HG03439 (cell line): Measurements from ENCODE around the gene UBTFL1.
"Not testable (repeated sequence)": the region's sequence is repeated elsewhere in the genome, so short reads cannot be mapped to it uniquely, and the experiment has no call there.

Experiments used
- ATAC-seq: cut with Tn5 transposase; IDR thresholded peaks from one replicate; pipeline ENCODE4 v1.9.1; 2021; ENCODE audit warnings: mild to moderate bottlenecking, moderate library complexity; ENCODE audit not compliant: unreplicated experiment

UBTFL1 gene, protein sequence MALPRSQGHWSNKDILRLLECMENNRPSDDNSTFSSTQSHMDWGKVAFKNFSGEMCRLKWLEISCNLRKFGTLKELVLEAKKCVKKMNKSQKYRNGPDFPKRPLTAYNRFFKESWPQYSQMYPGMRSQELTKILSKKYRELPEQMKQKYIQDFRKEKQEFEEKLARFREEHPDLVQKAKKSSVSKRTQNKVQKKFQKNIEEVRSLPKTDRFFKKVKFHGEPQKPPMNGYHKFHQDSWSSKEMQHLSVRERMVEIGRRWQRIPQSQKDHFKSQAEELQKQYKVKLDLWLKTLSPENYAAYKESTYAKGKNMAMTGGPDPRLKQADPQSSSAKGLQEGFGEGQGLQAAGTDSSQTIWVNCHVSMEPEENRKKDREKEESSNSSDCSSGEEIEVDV

DNA sequence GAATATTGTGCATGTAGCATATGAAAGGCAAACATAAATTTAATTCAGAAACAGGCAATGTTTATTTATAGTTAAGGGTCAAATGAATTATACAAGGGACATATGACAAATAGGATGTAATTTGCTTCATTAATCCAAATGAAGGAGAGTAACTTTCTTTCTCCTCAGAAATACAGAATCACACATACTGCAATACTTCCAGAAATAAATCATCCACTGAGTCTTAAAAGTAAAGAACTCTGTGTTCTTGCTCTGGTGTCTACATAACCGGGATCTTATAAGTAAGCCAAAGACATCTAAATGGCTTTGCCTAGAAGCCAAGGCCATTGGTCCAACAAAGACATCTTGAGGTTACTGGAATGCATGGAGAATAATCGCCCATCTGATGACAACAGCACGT, at the start of gene UBTFL1:
Gene UBTFL1, plus strand, starts transcription at position 301 of the 400 bp plus-strand sequence. Its CDS starts 0 bp downstream, at position 301.
- ATAC-seq, result not testable (repeated sequence)

DNA sequence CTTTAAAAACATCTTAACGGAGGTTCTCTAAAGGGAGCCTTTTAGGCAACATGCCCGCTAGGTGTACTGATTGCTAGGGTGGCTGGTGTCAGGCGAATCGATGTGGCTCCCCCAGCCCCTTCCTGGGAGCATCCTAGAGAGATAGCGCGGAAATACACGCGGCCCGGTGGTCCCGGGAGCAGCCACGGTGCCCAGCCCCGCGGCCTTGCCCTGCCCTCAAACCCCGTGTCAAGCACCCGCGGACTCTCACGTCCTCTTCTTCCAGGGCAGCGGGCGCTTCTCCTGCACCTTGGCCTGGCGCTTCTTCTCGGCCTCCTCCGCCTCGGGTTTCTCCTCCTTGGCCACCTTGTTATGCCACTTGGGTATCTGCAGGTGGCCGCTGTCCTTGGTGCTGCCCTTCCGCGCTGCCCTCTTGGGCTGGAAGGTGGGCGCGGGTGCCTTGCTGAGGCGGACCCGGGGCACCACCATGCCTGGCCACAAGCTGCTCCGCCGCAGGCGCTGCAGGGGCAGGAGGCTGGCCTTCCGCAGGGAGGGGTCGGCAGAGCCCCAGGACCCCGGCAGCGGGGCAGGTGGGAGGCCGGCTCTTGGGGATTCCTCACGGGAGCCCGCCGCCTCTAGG, 34.0 kb upstream of the UBTFL1 start:
- ATAC-seq, result not testable (repeated sequence)

DNA sequence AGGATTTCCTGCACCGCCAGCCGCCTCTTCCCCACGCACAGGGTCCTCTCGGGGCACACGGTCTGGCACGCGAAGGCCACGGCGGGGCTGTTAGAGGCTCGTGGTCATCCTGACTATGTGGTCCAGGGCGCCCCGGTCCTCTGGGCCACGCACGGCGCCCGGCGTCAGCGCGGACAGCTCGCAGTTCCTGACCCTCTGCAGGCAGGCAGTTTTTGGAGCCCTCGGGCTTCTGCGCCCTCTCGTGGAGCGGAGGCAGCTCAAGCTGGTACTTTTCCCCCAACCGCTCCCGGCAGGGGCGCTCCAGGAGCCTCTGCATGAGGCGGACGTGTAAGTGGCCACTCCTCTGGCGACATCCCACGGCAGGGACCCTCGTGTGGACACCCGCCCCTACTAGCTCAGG, 33.4 kb upstream of the UBTFL1 start:
- ATAC-seq, result not testable (repeated sequence)

DNA sequence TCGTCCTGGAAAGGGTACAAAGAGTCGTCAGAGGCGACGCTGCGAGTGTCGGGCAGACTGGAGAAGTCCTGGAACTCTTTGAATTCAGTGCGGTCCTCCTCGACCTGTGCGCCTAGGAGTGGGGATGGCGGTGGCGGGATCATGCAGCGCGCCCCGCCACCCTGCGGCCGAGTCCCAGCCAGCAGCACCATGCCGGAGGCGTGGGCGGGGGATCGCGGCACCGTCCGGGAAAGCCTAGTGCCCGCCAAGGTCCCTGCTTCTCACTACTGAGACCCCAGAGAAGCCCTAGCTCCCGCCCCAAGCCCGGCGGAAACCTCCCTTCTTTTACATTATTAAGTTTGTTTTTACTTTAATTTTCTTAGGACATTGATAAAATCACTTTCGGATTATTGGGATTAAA, 32.2 kb upstream of the UBTFL1 start:
- ATAC-seq, result not testable (repeated sequence)

DNA sequence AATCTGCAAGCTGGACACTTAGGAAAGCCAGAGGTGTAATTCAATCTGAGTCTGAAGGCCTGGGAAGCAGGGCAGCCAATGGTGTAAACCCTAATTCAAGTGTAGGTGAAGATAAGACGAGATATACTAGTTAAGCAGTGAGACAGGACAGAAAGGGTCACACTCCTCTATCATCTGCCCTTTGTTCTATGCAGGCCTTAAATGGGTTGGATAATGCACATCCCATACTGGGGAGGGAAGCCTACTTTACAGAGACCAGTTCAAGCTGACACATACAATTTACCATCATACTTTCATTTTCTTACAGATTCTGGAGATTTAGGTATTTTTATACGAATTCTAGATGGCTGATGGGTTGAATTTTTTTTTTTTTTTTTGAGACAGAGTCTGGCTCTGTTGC, 3.0 kb downstream of the UBTFL1 start:
- ATAC-seq, result not testable (repeated sequence)

DNA sequence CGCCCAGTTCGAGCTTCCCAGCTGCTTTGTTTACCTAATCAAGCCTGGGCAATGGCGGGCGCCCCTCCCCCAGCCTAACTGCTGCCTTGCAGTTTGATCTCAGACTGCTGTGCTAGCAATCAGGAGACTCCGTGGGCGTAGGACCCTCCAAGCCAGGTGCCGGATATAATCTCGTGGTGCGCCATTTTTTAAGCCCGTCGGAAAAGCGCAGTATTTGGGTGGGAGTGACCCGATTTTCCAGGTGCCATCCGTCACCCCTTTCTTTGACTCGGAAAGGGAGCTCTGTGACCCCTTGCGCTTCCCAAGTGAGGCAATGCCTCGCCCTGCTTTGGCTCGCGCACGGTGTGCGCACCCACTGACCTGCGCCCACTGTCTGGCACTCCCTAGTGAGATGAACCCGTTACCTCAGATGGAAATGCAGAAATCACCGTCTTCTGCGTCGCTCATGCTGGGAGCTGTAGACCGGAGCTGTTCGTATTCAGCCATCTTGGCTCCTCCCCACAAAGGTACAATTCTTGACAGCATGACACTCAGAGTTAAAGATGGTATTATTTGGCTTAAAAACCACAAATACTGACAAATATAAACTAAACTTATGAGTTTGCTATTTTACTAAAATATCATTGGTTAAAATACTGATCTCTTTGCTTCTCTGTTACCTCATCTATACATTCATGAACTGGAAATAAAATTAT, 9.6 kb downstream of the UBTFL1 start:
- ATAC-seq, result not testable (repeated sequence)

DNA sequence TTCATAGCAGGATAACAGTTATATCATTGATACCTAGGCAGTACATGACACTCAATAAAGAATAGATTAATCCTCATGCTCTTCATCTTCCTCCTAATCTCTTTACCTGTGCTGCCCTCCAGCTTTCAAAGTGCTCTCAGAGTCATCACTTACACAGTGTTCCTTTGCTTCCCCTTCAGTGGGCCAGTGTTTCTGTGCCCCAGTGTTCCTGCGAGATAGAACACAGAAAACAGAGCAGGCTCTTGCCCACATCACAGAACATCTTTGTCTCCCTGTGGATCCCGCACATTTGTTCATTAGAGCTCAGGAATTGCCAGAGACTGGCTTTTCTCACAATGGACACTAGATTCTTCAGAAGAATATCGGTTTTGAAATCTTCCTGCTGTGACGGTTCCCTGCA, 12.5 kb downstream of the UBTFL1 start:
- ATAC-seq, result not testable (repeated sequence)

DNA sequence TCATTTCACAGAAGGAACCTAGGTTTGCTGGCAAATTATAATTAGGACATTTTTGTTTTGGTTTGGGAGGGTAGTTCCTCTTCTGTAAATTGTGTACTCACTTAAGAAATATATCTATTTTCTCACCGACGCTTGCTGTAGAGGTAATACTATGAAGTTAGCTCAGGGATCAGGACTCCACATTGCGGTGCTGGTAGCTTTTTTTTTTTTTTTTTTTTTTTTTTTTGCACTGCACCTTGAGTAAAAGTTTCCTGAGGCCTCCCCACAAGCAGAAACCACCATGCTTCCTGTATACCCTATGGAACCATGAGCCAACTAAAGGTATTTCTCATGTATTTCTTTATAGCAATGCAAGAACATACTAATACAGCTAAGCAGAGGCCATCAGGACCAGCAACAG, 14.7 kb downstream of the UBTFL1 start:
- ATAC-seq, result no peak

DNA sequence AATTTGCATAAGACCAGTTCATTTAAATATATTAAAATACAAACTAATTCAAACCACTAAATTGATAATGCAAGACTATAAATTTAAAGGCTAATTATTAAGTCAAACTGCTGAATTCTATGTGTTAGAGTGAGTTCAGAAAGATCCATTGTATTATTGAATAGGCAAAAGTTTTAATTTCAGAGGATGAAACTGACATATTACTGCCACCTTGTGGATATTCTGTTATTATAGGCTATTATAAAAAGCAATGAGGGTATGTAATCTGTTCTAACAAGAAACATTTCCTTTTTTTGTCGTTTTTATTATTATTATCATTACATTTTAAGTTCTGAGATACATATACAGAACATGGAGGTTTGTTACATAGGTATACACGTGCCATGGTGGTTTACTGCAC, 27.8 kb downstream of the UBTFL1 start:
- ATAC-seq, result no peak

DNA sequence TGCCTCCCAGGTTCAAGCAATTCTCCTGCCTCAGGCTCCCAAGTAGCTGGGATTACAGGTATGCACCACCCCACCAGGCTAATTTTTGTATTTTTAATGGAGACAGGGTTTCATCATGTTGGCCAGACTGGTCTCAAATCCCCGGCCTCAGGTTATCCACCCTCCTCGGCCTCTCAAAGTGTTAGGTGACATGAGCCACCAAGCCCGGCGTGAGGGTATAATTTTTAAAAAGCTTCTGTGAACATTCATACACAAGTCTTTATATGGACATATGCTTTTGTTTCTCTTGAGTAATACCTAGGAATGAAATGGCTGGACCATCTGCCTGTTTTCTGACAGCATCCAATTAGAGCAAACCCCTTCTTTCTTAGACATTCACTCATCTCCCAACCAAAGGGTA, 34.4 kb downstream of the UBTFL1 start:
- no peak for ATAC-seq

DNA sequence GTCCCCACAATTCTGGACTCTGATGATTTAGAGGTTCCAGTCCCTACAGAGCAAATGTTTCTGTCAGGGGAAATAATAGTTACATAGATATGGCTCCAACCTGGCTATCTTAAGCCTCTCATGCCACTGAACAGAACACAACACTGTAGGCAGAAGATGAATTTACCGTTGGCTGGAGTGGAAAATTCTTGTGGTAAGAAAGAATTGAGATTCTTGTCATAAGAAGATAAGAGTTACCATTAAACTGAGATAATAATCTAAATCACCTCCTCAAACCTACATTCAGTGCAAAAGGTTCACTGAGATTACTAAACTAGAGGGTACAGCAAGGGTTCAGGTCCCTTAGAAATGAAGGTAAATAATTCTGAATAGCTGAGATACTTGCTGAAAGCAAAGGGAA, 38.6 kb downstream of the UBTFL1 start:
- ATAC-seq, result no peak

DNA sequence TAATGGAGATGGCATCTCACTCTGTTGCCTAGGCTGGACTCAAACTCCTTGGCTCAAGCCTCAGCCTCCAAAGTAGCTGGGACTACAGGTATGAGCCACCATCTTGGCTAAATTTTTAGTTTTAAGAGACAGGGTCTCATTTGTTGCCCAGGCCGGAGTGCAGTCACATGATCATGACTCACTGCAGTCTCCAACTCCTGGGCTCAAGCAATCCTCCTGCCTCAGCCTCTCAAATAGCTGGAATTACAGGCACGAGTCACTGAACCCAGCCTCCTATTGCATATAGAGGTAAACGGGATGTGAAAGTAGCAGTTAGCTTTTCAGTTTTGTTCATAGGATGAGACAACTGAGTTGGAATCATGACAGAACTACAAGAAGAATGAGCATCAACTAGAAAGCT, 39.2 kb downstream of the UBTFL1 start:
- no peak for ATAC-seq

DNA sequence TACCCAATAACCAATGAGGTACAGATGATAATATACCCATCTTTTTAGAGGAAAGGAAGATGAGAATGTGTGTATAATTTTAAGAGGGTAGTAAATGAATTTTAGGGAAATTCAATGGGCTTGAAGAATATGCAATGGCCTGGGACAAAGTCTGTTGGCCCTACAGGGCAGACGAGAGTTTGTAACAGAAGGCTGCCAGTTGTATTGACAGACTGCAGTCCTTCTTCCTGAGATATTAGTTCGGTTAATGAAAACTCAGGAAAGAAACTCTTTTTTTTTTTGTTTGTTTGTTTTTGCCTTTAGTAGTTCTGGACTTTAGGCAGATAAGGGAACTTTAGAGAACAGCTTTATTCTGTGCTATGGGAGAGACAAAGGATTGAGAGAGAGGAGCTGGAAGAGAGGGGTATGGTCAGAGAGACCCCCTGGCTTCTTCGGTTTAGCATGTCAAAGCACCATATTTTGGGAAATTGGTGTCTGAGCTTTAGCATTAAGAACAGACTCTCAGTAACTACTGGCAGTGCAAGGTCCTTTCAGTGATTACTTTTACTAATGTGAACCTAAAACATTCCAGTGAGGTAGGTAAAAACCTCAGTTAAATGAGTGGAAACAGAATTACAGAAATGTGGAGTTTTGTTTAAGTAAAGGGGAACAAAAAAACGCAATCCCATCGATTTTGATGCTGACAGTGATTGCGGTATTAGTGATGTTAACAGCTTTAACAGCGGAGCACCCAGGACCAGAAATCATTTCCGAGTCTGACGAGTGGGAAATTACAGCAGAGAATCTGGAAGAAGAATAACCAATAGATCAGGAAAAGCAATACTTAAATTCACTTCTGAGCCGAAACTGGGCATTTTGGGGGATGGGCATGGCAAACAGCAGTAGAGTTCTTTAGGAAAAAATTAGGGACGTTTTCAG, 48.1 kb downstream of the UBTFL1 start:
- ATAC-seq, result no peak

DNA sequence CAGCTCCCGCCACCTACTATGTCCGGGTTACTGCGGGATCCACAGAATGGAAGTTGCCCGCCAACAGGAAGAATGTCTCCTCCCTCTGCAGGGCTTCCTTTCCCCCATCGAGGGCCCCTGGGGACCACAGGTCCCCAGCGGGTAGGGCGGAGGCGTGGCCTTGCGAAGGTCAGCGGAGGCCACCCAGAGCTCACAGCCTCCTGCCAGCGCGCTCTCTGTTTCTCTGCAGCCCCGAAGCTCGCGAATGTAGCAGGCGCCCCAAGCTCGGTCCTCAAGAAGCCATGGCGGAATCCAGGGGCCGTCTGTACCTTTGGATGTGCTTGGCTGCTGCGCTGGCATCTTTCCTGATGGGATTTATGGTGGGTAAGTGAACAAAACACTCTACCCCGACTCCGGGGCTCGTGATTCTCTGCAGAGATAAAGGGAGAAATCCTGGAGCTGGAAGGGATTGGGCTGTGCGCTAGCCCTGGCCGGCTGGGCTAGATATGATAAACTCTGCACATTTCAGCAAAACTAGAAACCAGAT, 48.8 kb downstream of the UBTFL1 start, which contains the start of gene NAALAD2:
Gene NAALAD2, plus strand, starts transcription at position 186 of the 526 bp plus-strand sequence. Its CDS starts 96 bp downstream, at position 282.
- ATAC-seq, result peak; percentile 75

DNA sequence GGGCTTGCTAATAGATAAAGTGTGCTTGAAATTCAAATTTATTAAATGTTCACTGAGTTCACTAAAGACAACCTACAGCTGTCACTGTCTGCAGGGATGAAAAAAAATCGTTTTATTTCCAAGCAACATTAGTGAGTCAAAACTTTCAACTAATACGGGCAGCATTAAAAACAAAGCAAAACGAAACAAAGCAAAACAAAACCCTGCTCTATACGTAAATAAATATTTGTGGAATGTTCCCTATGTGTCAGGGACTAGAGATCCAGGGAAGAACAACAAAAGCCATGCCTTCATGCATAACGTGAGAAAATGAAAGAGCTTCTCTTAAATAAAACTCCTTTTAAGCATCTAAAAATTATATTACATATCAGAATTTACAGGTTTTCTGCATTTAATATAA, 49.3 kb downstream of the UBTFL1 start:
- ATAC-seq, result no peak
